Cardiac fibroblast (primary cell): ENCODE results near the gene SEBOX.

ENCODE experiments used
- DNase-seq, 2 donors: peaks; one replicate each; pipeline versions ENCODE4 v3.0.0 to v3.0.0-alpha.2; 2010; ENCODE audit warnings: low read depth in 2 of 2
- H3K4me3 ChIP-seq, 2 donors: replicated peaks in 1 of 2; 1 replicate in 1 of 2; 2 replicates in 1 of 2; pipeline ENCODE4 v1.5.1; 2011; ENCODE audit warnings: low read depth in 2 of 2, low read length in 2 of 2, mild to moderate bottlenecking in 2 of 2, moderate library complexity in 1 of 2
- CTCF ChIP-seq: IDR thresholded peaks from one replicate; pipeline ENCODE4 v1.5.1; 2011; ENCODE audit warnings: low read depth, mild to moderate bottlenecking, low read length, inconsistent platforms

SEBOX gene

GRCh38 chr17:28333083-28333746 lies 31.8 kb downstream of the SEBOX start:
- no peak for TF ChIP-seq CTCF
- peak in 1 of 2 donors; percentile 35 for DNase-seq
- H3K4me3 ChIP-seq, result no peak overlapping the region

GRCh38 chr17:28331891-28332420 lies 33.0 kb downstream of the SEBOX start:
- DNase-seq, result no peak
- H3K4me3 ChIP-seq, result no peak overlapping the region
- no peak for TF ChIP-seq CTCF

GRCh38 chr17:28330671-28331070 lies 34.3 kb downstream of the SEBOX start:
- no peak for TF ChIP-seq CTCF
- no peak for DNase-seq
- H3K4me3 ChIP-seq, result no peak overlapping the region

GRCh38 chr17:28328325-28328724 lies 36.7 kb downstream of the SEBOX start:
- no peak overlapping the region for H3K4me3 ChIP-seq
- DNase-seq, result peak in 1 of 2 donors; percentile 23
- no peak for TF ChIP-seq CTCF

DNA sequence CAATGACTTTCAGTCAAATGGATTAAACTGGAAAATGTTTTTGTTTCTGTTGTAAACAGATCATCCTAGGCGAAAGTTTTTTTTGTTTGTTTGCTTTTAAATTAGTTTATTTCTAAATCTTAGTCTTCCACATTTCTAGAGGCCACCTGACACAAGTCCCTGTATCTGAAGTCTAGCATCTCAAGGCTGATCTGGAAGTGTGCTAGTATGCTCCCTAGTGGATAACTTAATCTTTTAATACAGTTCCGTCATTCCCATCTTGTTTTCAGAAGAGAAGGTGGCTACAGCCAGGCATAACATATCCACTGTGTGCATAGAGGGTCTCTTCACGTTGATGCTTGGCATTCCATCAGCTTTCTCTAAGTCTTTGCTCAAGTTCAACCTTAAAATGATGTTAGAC lies 37.3 kb downstream of the SEBOX start:
- peak in 1 of 2 donors; percentile 22 for DNase-seq
- H3K4me3 ChIP-seq, result no peak overlapping the region
- no peak for TF ChIP-seq CTCF

DNA sequence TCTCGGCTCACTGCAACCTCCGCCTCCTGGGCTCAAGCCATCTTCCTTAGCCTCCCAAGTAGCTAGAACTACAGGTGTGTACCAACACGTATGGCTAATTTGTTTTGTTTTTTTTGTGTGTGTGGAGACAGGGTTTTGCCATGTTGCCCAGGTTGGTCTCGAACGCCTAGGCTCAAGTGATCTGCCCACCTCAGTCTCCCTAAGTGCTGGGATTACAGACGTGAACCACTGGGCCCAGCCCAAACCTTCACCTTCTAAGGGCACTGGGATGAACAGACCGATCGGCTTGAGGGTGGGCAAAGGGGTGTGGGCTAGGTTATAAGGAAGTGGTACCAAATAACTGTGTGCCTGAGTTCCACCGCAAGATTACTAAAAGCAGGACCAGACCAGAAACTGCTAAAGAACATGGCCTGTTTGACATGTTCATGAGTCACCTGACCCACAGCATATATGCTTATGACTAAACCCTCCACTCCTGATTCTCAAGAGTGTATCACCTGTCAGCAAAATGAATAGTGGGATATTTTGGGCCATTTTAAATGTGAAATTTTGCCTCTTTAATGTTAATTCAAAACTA lies 37.9 kb downstream of the SEBOX start:
- no peak for TF ChIP-seq CTCF
- DNase-seq, result no peak
- H3K4me3 ChIP-seq, result no peak overlapping the region

GRCh38 chr17:28326114-28326513 lies 38.9 kb downstream of the SEBOX start:
- no peak for DNase-seq
- no peak for TF ChIP-seq CTCF
- no peak overlapping the region for H3K4me3 ChIP-seq
